Activated naive CD8-positive, alpha-beta T cell treated with anti-CD3 and anti-CD28 coated beads, Interleukin-2, amount 10 ng/mL, durations not matched to agents 7 days and 5 days (primary cell): Measurements from ENCODE around the gene CEPT1. TPM values are rescaled to one million over a fixed set of nuclear protein-coding genes. Genes with fewer than 3 reads are reported as not detected.
"Not testable (repeated sequence)": the region's sequence is repeated elsewhere in the genome, so short reads cannot be mapped to it uniquely, and the experiment has no call there.

Experiments
- ATAC-seq: fragments of 150-1000 bp; cut with Tn5 transposase; one replicate; pipeline ENCODE4 v1.10.0; 2021; ENCODE audit warnings: low read depth, moderate library complexity
- POLR2A ChIA-PET: fragments of 350-600 bp; sonication (Branson Sonifier 250); formaldehyde crosslinking; loops from one replicate; lab custom pipeline; 2021; ENCODE audit warnings: antibody characterized with exemption; lab: Charles Lee
- DNase-seq: peaks from one replicate; pipeline ENCODE4 v3.0.0; 2021
- H3K27ac Mint-ChIP-seq: one replicate; pipeline ENCODE4 v1.8.0; 2022; ENCODE audit warnings: mild to moderate bottlenecking, mixed read lengths
- H3K27me3 Mint-ChIP-seq: one replicate; pipeline ENCODE4 v1.8.0; 2022; ENCODE audit warnings: mild to moderate bottlenecking, moderate library complexity, mixed read lengths
- H3K36me3 Mint-ChIP-seq: one replicate; pipeline ENCODE4 v1.8.0; 2021; ENCODE audit warnings: mild to moderate bottlenecking, mixed read lengths
- H3K4me1 Mint-ChIP-seq: one replicate; pipeline ENCODE4 v1.8.0; 2021; ENCODE audit warnings: mixed read lengths
- H3K4me3 Mint-ChIP-seq: one replicate; pipeline ENCODE4 v1.8.0; 2022; ENCODE audit warnings: mild to moderate bottlenecking, moderate library complexity, mixed read lengths
- H3K9me3 Mint-ChIP-seq: one replicate; pipeline ENCODE4 v1.8.0; 2021; ENCODE audit warnings: mixed read lengths
- total RNA-seq, 2 experiments: library from RNA; stranded (reverse); gene quantifications; one replicate each; pipeline ENCODE4 v1.2.3, GENCODE V29; 2021

The CEPT1 gene
- total RNA-seq, 2 experiments from 2014 or later = 44.1 to 46.5 TPM

GRCh38 chr1:111209622-111210021 is 69.6 kb downstream of the CEPT1 start:
- H3K27ac Mint-ChIP-seq = no peak overlapping the region
- H3K9me3 Mint-ChIP-seq = no peaks in the 10 kb centered on the region
- peaks cover 6% of the 10 kb centered on the region for H3K36me3 Mint-ChIP-seq
- H3K4me1 Mint-ChIP-seq = peaks cover 62% of the 10 kb centered on the region
- no peaks in the 10 kb centered on the region for H3K27me3 Mint-ChIP-seq
- DNase-seq (no peak), ATAC-seq (no peak)
- no peak overlapping the region for H3K4me3 Mint-ChIP-seq
- POLR2A ChIA-PET = interaction anchor here (1.1 kb wide), 1 partner anchor 10 kb away, joined by 3 read pairs; no protein-coding TSS in a partner anchor

- ATAC-seq (no peak), DNase-seq (no peak)
- Mint-ChIP-seq H3K27ac (no peak overlapping the region), H3K36me3 (peaks cover 3% of the 10 kb centered on the region), H3K9me3 (no peaks in the 10 kb centered on the region), H3K27me3 (no peaks in the 10 kb centered on the region), H3K4me3 (no peak overlapping the region), H3K4me1 (peaks cover 66% of the 10 kb centered on the region)
- POLR2A ChIA-PET = interaction anchor here (1.5 to 12.1 kb wide), 2 partner anchors 12 to 14 kb away, joined by 6 to 948 read pairs; partner anchors contain the start of gene DENND2D
Measured at GRCh38 chr1:111211921-111212320, 71.9 kb downstream of the CEPT1 start.

- DNase-seq = no peak
- Mint-ChIP-seq H3K9me3 (no peaks in the 10 kb centered on the region), H3K27ac (peak overlapping the region; percentile 89), H3K4me1 (peaks cover 69% of the 10 kb centered on the region), H3K36me3 (peaks cover 4% of the 10 kb centered on the region), H3K4me3 (peak overlapping the region; percentile 84), H3K27me3 (no peaks in the 10 kb centered on the region)
- no peak for ATAC-seq
- POLR2A ChIA-PET = interaction anchor here (12.1 kb wide), 1 partner anchor 15 kb away, joined by 948 read pairs; the partner anchor contains the start of gene DENND2D
Measured at GRCh38 chr1:111212634-111213335, 72.8 kb downstream of the CEPT1 start.

GRCh38 chr1:111213412-111213811 is 73.4 kb downstream of the CEPT1 start:
- Mint-ChIP-seq H3K27me3 (no peaks in the 10 kb centered on the region), H3K36me3 (peaks cover 7% of the 10 kb centered on the region), H3K9me3 (no peaks in the 10 kb centered on the region), H3K4me3 (peak overlapping the region; percentile 84), H3K27ac (peak overlapping the region; percentile 89), H3K4me1 (peaks cover 71% of the 10 kb centered on the region)
- POLR2A ChIA-PET = interaction anchor here (1.2 to 12.1 kb wide), 5 partner anchors 14 to 338 kb away, joined by 3 to 948 read pairs (median 18); partner anchors contain the start of genes CEPT1, CHI3L2 and DENND2D
- ATAC-seq = no peak
- DNase-seq = no peak

- peaks cover 70% of the 10 kb centered on the region for H3K4me1 Mint-ChIP-seq
- peak overlapping the region; percentile 84 for H3K4me3 Mint-ChIP-seq
- peak; percentile 43 for DNase-seq
- peaks cover 6% of the 10 kb centered on the region for H3K36me3 Mint-ChIP-seq
- peak overlapping the region; percentile 89 for H3K27ac Mint-ChIP-seq
- POLR2A ChIA-PET = interaction anchor here (0.7 to 12.1 kb wide), 12 partner anchors 8 to 580 kb away, joined by 3 to 948 read pairs (median 7); partner anchors contain the start of genes CEPT1, CHI3L2 and DENND2D
- H3K27me3 Mint-ChIP-seq = no peaks in the 10 kb centered on the region
- peak; percentile 3 for ATAC-seq
- no peaks in the 10 kb centered on the region for H3K9me3 Mint-ChIP-seq
Measured at GRCh38 chr1:111214074-111214801, 74.2 kb downstream of the CEPT1 start.

DNA sequence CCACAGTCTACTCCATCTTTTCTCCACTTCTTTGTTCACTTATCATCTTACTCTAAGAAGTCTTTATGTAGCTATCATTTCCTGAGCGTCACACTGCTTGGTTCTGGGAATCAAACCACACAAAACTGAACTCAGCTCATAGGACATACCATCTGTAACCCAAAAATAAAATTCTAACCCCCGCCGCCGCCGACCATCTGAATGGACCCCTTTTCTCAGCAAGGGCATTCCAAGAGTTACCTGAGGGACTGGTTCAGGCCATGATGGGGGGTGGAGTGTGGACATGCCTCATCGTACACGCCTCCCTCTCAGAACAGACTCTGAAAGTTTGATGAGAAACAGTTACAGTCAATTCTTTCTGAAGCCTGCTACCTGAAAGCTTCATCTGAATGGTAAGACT is 74.9 kb downstream of the CEPT1 start:
- H3K27me3 Mint-ChIP-seq = no peaks in the 10 kb centered on the region
- H3K4me1 Mint-ChIP-seq = peaks cover 72% of the 10 kb centered on the region
- H3K9me3 Mint-ChIP-seq = no peaks in the 10 kb centered on the region
- H3K4me3 Mint-ChIP-seq = peak overlapping the region; percentile 84
- peaks cover 6% of the 10 kb centered on the region for H3K36me3 Mint-ChIP-seq
- POLR2A ChIA-PET = interaction anchor here (0.6 to 12.1 kb wide), 16 partner anchors 8 to 428 kb away, joined by 3 to 948 read pairs (median 4); partner anchors contain the start of genes CEPT1, CHI3L2, DENND2D and DRAM2
- H3K27ac Mint-ChIP-seq = peak overlapping the region; percentile 89
- ATAC-seq (peak; percentile 48), DNase-seq (peak; percentile 68)

DNA sequence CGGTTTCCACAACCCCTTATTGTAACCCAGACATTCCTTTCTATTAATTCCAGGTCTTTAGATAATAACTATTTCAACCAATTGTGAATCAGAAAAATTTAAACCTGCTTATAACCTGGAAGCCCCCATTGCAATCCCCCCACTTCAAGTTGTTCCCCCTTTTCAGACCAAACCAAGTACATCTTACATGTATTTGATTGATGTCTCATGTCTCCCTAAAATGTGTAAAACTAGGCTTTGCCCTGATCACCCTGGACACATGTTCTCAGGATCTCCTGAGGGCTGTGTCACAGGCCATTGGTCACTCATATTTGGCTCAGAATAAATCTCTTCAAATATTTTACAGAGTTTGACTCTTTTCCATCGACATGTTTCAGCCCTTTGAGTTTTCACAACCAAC is 75.3 kb downstream of the CEPT1 start:
- ATAC-seq, H3K9me3 Mint-ChIP-seq: not testable (repeated sequence)
- peaks cover 74% of the 10 kb centered on the region for H3K4me1 Mint-ChIP-seq

DNA sequence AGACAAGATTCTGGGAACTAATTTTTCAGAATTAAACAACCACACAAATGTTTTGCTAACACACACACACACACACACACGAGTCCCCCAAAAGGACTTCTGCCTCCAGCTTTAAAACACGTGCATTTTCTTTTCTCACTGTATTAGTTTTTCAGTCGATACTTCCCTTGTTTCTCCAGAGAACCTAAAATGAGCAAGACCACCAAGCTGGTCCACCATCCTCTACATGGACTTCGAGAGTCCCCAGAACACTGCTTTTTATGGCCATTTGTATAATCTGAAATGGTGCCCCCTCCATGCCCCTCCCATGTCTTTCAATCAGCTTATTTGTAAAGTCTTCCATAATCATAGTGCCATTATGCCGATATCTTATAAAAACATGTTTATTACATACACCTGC is 76.7 kb downstream of the CEPT1 start:
- H3K27ac Mint-ChIP-seq = peak overlapping the region; percentile 89
- DNase-seq (no peak), ATAC-seq (no peak)
- no peaks in the 10 kb centered on the region for H3K27me3 Mint-ChIP-seq
- H3K36me3 Mint-ChIP-seq = peaks cover 8% of the 10 kb centered on the region
- peaks cover 87% of the 10 kb centered on the region for H3K4me1 Mint-ChIP-seq
- H3K4me3 Mint-ChIP-seq = peak overlapping the region; percentile 84
- no peaks in the 10 kb centered on the region for H3K9me3 Mint-ChIP-seq
- POLR2A ChIA-PET = interaction anchor here (0.6 to 12.1 kb wide), 5 partner anchors 9 to 129 kb away, joined by 3 to 948 read pairs (median 10); partner anchors contain the start of genes CHI3L2 and DENND2D

More for the DNA sequence above, 75.3 kb downstream of the CEPT1 start:
- peak overlapping the region; percentile 89 for H3K27ac Mint-ChIP-seq
- DNase-seq, H3K27me3 Mint-ChIP-seq, H3K36me3 Mint-ChIP-seq: not testable (repeated sequence)
- peak overlapping the region; percentile 84 for H3K4me3 Mint-ChIP-seq
- POLR2A ChIA-PET = interaction anchor here (0.6 to 12.1 kb wide), 16 partner anchors 8 to 1404 kb away, joined by 3 to 948 read pairs (median 5); partner anchors contain the start of genes CEPT1, CHI3L2, DENND2D and DRAM2

DNA sequence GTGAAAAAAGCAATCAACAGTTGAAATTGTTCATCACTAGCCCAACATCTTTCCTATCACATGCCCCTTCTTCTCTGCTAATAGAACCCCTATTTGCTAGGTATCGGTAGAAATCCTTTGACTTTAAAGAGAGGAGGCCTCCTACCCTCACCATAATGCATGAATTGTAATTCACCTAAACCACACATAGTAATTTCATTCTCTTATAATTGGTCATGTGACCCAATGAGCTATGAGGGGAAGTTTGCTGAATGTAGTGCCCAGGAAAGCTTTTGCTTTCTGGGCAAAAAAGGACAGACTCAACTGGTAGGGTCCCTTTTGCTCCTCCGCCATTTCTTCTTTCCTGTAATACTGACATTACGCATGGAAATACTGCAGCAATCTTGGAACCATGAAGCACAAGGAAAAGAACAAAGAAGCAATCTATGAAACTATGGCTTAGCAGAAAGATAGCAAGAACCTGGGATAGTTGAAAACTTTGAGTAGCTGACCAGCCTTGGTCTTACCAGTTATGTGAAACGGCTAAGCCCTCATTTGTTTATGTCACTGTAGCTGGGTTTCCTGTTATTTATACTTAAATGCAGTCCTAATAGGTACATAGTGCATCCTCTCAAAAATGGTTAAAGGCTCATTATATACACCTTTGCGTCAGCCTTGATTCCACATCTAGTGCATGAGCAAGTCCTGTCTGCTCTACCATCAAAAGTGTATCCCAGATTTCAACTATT is 77.3 kb downstream of the CEPT1 start:
- Mint-ChIP-seq H3K27me3 (no peaks in the 10 kb centered on the region), H3K9me3 (no peaks in the 10 kb centered on the region), H3K4me1 (peaks cover 92% of the 10 kb centered on the region), H3K36me3 (peaks cover 8% of the 10 kb centered on the region), H3K4me3 (peak overlapping the region; percentile 84), H3K27ac (peak overlapping the region; percentile 89)
- ATAC-seq (no peak), DNase-seq (no peak)
- POLR2A ChIA-PET = interaction anchor here (0.6 to 12.1 kb wide), 5 partner anchors 10 to 375 kb away, joined by 3 to 948 read pairs (median 5); partner anchors contain the start of genes CHI3L2 and DENND2D

DNA sequence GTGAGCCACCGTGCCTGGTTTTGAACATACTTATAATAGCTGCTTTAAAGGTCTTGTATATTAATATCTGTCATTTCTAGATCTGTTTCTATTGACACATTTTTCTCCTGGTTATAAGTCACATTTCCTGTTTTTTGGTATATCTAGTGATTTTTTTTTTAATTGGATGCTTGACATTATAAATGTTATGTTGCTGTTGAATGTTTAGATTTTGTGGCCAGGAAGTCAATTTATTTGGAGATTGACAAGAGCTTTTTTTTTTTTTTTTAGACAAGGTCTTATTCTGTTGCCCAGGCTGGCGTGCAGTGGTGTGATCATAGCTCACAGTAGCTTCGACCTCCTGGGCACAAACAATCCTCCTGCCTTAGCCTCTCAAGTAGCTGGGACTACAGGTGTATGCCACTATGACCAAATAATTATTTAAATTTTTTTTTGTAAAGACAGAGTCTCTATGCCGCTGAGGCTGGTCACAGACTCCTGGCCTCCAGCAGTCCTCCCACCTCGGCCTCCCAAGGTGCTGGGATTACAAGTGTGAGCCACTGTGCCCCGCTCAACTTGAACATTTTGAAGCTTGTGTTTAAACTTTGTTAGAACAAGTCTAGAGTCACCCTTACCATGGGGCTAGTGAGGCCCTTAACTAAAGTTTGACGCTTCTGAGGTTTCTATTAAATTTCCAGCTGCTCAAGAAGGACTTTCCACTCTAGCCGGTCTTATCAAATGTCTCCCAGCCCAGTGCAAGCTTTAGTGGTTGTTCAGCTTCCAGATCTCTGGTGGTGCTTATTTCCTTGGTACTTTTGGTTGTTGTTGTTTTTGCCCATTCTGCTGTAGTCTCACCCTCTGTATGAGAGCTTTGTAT is 78.9 kb downstream of the CEPT1 start:
- Mint-ChIP-seq H3K4me1 (peaks cover 89% of the 10 kb centered on the region), H3K27ac (peak overlapping the region; percentile 91), H3K27me3 (no peaks in the 10 kb centered on the region), H3K9me3 (no peaks in the 10 kb centered on the region), H3K36me3 (peaks cover 8% of the 10 kb centered on the region), H3K4me3 (peak overlapping the region; percentile 77)
- DNase-seq = no peak
- ATAC-seq = no peak
- POLR2A ChIA-PET = interaction anchor here (0.6 to 12.1 kb wide), 9 partner anchors 9 to 432 kb away, joined by 3 to 948 read pairs (median 5); partner anchors contain the start of genes CD53, CEPT1, CHI3L2 and DENND2D

DNA sequence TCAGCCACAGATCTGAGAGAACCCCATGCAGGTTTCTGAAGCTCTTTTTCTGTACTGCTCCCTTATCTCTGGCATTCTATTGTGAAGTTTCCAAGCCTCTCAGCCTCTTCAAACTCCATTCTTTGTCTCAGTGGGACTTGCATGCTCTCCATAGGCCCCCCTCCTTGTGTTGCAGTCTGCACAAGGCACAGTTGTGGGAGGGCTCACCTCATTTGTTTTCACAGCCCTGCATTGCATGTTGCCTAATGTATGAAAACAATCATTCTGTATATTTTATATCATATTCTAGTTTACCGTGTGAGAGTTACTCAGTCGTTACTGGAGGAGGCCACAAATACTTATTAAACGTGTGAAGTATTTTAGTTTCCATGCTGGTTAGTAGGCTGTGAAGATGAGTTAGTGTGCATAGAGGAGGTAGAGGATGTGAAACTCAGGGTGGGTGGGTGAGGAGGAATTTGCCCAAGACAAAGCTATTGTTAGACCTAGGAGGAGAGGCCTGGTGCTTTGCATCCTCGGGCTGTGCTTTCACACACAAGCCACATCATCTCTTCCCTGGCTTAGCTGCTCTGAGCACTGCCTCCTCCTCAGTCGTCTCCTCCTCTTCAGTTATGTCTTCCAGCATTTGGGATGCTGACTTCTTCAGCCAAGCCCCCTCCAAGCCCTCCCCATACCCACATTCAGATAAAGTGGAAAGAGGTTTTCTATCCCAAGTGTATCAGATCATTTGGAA is 79.7 kb downstream of the CEPT1 start:
- POLR2A ChIA-PET = interaction anchor here (1.3 to 12.1 kb wide), 6 partner anchors 22 to 432 kb away, joined by 4 to 948 read pairs (median 8); partner anchors contain the start of genes CD53, CEPT1, DENND2D and DRAM2
- DNase-seq = no peak
- H3K9me3 Mint-ChIP-seq = no peaks in the 10 kb centered on the region
- peak overlapping the region; percentile 77 for H3K4me3 Mint-ChIP-seq
- peaks cover 85% of the 10 kb centered on the region for H3K4me1 Mint-ChIP-seq
- H3K36me3 Mint-ChIP-seq = peaks cover 8% of the 10 kb centered on the region
- H3K27me3 Mint-ChIP-seq = no peaks in the 10 kb centered on the region
- ATAC-seq = peak; percentile 15
- peak overlapping the region; percentile 91 for H3K27ac Mint-ChIP-seq
